ENCODE measurements around the gene ZBTB44. TPM values are rescaled to one million over a fixed set of nuclear protein-coding genes. Genes with fewer than 3 reads are reported as not detected.

ZBTB44 gene
- polyA plus RNA-seq, 4 donors, result 45.0 to 65.1 (median 57.8) TPM

DNA sequence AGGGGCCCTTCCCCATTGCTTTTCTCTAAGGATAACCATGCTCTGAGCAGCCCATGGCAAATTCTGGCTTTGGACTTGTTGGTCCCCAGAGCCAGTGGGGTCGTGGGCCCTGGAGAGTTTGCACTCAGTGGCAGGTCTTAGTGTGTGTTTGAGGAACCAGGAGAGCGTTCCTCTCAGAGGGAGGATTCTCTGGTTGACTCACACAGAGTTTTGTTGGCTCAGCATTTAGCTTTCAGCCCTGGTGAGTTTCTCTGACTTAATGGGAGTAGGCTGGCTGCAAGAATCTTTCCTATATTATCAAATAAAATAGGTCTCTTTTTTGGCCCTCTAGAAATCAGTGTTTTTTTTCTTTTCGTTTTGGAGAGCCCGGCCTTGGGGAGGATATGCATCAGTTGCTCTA, 134.2 kb downstream of the ZBTB44 start:
- DNase-seq (ENCODE audit: low read depth in 4 of 4, low spot score in 2 of 4), result no peak

DNA sequence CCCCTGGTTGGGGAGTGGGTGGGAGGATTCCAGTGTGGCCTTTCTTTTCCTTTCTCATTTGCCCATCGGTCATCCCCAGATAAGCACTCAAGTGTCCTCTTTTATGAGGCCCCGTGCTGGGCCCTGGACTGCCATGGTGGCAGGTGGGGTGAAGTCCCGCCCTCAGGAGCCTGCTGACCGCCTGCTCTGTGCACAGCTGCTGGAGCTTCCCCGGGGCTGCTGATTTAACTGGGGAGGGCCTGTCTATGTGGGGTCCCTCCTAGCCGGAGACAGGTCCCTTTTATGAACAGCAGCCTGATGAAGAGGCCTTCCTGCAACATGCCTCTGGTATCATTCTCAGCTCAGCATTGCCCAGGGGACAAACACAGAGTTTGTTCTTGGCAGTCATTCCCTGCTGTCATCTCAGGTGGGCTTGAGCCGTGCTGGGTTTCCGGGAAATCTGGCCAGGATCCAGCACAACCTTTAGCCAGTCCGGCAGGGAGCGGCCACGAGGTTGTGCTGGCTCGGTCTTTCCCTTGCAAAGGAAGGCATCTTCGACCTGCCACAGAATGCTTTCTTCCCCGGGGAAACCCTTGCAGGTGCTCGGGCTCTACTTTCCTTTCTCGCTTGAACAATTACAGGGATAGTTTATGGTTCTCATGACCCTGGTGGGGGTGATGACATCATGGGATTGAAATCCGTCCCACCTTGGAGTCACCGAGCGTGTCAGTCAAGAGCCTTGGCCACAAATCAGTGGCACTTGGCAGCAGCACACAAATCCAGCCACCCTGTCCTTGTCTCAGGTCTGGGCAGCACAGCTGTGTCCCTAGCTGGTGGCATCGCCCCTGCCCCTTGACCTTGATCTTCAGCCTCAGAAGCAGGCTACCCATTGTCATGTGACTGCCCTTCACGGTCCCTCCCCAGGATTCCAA, 135.1 kb downstream of the ZBTB44 start:
- DNase-seq (ENCODE audit: low read depth in 4 of 4, low spot score in 2 of 4), result peak in 1 of 4 donors; percentile 52

DNA sequence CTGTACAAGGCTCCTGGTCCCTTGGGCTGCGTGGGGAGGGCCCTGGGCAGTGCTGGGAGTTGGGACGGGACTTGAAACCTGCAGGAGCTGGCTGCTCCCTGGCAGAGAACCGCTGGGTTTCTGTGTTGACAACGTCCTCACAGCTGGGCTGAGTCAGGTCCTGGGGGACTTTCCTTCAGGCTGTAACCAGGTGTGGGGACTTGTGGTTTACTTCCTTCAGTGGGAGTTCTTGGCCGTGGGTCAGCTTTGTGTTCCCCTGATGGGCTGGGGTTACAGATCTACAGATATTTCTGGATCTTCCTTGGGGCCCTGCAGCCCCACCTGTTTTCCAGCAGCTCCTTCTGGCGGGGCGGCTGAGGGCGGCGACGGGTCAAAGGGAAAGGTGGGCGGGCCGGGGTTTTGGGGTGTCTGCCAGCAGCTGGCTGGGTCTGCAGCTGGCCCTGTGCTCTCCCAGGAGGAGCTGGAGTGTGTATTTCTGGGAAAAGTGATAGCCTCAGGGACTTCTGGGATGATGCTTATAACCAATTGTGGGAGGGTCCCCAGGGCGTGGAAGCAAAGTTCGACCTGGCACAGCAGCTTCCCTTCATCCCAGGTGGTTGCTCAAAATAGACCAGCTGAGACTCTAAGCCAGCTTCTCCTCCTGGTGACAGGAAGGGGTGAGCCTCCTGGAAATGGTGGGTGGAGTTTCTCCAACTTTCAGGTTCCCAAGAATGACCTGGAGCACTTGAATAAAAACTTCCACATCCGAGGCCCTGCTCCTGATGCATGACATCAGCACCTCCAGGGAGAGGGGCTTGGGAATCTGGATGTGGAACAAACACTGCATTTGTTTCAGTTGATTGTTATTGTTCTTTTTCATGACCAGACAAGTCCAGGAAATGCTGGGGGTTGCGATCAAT, 136.0 kb downstream of the ZBTB44 start:
- DNase-seq (ENCODE audit: low read depth in 4 of 4, low spot score in 2 of 4), result no peak

DNA sequence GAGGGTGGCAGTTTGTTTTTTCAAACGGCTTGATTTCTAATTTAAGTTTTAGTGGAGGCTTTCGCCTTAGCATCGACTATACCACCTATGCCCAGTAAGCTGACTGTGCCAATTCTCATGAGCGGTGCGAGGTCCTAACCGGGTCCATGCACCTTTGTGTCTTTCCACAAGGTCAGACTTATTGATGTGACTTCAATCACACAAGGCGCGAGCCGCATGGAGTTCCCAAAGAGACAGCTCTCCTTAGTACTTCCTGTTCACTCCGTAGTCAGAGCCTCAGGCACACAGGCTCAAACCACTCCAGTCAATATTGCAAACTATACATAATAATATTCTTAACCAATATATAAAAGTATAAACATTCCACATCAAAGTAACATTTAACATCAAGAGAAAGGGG, 136.9 kb downstream of the ZBTB44 start:
- DNase-seq (ENCODE audit: low read depth in 4 of 4, low spot score in 2 of 4), result no peak

Other genes starting within 250 kb of the ZBTB44 start
- gene APLP2, start 245.0 kb downstream of the ZBTB44 start, polyA plus RNA-seq (ENCODE audit: insufficient read length in 4 of 4), result 100 to 1,000 TPM; 444 to 534 (median 458) TPM
- 10 to 100 TPM; 28.1 to 39.9 (median 34.1) TPM for gene ST14, start 155.1 kb downstream of the ZBTB44 start, polyA plus RNA-seq (ENCODE audit: insufficient read length in 4 of 4)
- gene ADAMTS8, start 113.7 kb upstream of the ZBTB44 start, polyA plus RNA-seq (ENCODE audit: insufficient read length in 4 of 4), result 1 to 10 TPM; 3.1 to 3.9 (median 3.4) TPM
- 10 to 100 TPM; 54.9 to 71.1 (median 63.8) TPM for gene ADAMTS15, start 133.7 kb upstream of the ZBTB44 start, polyA plus RNA-seq (ENCODE audit: insufficient read length in 4 of 4)